ENCODE results near the gene PRIMA1. TPM values are rescaled to one million over a fixed set of nuclear protein-coding genes. Genes with fewer than 3 reads are reported as not detected.

PRIMA1 gene
- total RNA-seq, 2 donors from 2014 or later: 2.3 to 3.5 TPM

DNA sequence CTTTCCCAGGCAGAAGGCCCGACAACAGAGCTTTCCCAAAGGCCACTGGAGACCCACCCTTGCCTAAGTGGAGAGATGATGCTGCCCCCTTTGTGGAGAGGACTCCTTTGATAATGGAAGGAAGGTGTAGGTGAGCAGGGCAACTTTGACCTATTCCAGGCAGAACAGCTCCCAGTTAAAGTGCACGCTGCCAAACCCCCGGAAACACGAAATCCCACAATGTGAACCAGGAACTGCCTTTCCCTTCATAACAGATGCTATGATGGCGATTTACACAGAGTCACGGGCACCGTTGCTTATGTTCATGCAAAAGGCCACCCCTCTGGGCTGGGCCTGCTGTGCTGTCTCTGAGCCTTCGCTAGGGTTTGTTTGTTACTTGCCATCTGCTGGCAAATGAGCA is 34.6 kb downstream of the PRIMA1 start:
- Histone ChIP-seq H3K4me1 (ENCODE audit: control insufficient read depth in 1 of 2, low read depth in 2 of 2) (peaks cover 2 to 13% of the 10 kb centered on the region in 2 donors), H3K4me3 (no peak overlapping the region), H3K9me3 (no peaks in the 10 kb centered on the region), H3K36me3 (no peaks in the 10 kb centered on the region), H3K27me3 (replicated peaks; ENCODE audit: insufficient read depth) (no peaks in the 10 kb centered on the region), H3K27ac (no peak overlapping the region)
- ATAC-seq (ENCODE audit: insufficient number of reproducible peaks, low FRiP score, low read depth): no peak
- DNase-seq (ENCODE audit: low spot score): no peak
- TF ChIP-seq, protein P1, sequence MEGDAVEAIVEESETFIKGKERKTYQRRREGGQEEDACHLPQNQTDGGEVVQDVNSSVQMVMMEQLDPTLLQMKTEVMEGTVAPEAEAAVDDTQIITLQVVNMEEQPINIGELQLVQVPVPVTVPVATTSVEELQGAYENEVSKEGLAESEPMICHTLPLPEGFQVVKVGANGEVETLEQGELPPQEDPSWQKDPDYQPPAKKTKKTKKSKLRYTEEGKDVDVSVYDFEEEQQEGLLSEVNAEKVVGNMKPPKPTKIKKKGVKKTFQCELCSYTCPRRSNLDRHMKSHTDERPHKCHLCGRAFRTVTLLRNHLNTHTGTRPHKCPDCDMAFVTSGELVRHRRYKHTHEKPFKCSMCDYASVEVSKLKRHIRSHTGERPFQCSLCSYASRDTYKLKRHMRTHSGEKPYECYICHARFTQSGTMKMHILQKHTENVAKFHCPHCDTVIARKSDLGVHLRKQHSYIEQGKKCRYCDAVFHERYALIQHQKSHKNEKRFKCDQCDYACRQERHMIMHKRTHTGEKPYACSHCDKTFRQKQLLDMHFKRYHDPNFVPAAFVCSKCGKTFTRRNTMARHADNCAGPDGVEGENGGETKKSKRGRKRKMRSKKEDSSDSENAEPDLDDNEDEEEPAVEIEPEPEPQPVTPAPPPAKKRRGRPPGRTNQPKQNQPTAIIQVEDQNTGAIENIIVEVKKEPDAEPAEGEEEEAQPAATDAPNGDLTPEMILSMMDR (IDR thresholded peaks at IDR 0.05): no peak

GRCh38 chr14:93752980-93753561 is 35.2 kb downstream of the PRIMA1 start:
- no peaks in the 10 kb centered on the region for H3K9me3 ChIP-seq
- H3K4me3 ChIP-seq: no peak overlapping the region
- TF ChIP-seq, protein P1 (IDR thresholded peaks at IDR 0.05): no peak
- ATAC-seq (ENCODE audit: insufficient number of reproducible peaks, low FRiP score, low read depth) (no peak), DNase-seq (ENCODE audit: low spot score) (no peak)
- no peak overlapping the region for H3K27ac ChIP-seq
- H3K27me3 ChIP-seq (replicated peaks; ENCODE audit: insufficient read depth): no peaks in the 10 kb centered on the region
- no peaks in the 10 kb centered on the region for H3K36me3 ChIP-seq
- peaks cover 2 to 13% of the 10 kb centered on the region in 2 donors for H3K4me1 ChIP-seq (ENCODE audit: control insufficient read depth in 1 of 2, low read depth in 2 of 2)

GRCh38 chr14:93751946-93752655 is 36.2 kb downstream of the PRIMA1 start:
- Histone ChIP-seq H3K9me3 (no peaks in the 10 kb centered on the region), H3K4me1 (ENCODE audit: control insufficient read depth in 1 of 2, low read depth in 2 of 2) (peaks cover 2 to 13% of the 10 kb centered on the region in 2 donors), H3K36me3 (no peaks in the 10 kb centered on the region), H3K27me3 (replicated peaks; ENCODE audit: insufficient read depth) (no peaks in the 10 kb centered on the region), H3K27ac (no peak overlapping the region), H3K4me3 (no peak overlapping the region)
- ATAC-seq (ENCODE audit: insufficient number of reproducible peaks, low FRiP score, low read depth) (no peak), DNase-seq (ENCODE audit: low spot score) (no peak)
- TF ChIP-seq, protein P1 (IDR thresholded peaks at IDR 0.05): no peak

DNA sequence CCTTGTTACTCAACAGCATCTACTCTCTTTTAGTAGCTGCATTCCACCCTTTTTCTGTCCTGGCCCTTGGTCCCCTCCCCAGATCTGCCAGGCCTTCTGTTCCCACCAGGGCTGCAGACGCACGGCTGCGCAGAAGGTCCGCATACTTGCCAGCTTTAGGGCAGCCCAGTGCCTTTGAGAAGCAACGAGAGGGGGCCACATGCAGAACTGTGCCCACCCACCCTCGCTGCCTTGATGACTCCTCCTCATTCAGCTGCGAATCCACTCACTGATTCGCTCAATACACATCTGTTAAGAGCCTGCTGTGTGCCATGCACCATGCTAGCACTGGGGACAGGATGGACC is 39.2 kb downstream of the PRIMA1 start:
- H3K36me3 ChIP-seq: no peaks in the 10 kb centered on the region
- TF ChIP-seq, protein P1 (IDR thresholded peaks at IDR 0.05): no peak
- H3K9me3 ChIP-seq: no peaks in the 10 kb centered on the region
- no peaks in the 10 kb centered on the region for H3K27me3 ChIP-seq (replicated peaks; ENCODE audit: insufficient read depth)
- ATAC-seq (ENCODE audit: insufficient number of reproducible peaks, low FRiP score, low read depth): no peak
- H3K27ac ChIP-seq: no peak overlapping the region
- no peak overlapping the region for H3K4me3 ChIP-seq
- no peak for DNase-seq (ENCODE audit: low spot score)
- H3K4me1 ChIP-seq (ENCODE audit: control insufficient read depth in 1 of 2, low read depth in 2 of 2): peaks cover 2 to 13% of the 10 kb centered on the region in 2 donors

DNA sequence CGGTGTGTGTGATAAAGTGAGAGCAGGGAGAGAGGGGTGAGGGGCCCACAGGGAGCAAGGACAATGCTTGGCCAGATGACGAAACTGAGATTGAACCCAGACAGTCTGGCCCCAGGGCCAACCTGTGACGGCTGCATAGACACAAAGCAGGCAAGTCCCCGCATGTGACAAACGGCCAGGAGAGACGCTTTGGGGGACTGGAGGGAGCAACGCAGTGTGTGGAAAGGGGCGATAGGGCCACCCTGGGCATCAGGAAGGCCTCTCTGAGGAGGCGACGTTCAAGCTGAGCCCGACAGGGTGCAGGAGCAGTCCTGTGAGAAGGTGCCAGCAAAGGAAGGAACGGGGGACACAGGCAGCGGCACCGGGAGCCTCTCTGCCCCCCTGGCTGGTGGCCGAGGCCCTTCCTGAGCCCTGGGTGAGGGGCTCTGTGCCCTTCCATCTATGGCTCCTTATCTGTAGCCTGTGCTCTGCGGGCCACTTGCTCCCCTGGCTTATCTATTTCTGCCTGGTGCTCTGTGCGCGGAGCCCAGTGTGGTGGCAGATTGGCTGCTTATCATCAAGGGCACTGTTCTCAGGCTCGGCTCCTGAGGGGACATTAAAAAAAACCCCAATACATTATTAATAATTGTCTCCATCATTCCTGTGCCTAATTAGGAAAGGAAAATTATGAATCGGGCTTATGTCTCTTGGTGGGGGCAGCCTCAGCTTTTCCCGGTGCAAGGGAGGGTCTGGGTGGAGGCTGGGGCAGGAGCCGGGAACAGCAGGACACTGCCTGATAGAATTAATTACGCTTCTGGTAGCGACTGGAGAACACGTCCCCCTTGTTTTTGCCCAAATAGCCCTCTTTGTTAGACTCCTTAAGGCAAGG is 39.8 kb downstream of the PRIMA1 start:
- no peak for DNase-seq (ENCODE audit: low spot score)
- no peaks in the 10 kb centered on the region for H3K36me3 ChIP-seq

More for the DNA sequence above, 39.8 kb downstream of the PRIMA1 start:
- H3K9me3 ChIP-seq: no peaks in the 10 kb centered on the region
- TF ChIP-seq, protein P1 (IDR thresholded peaks at IDR 0.05): no peak
- H3K4me1 ChIP-seq (ENCODE audit: control insufficient read depth in 1 of 2, low read depth in 2 of 2): peaks cover 0 to 10% of the 10 kb centered on the region in 2 donors
- no peak for ATAC-seq (ENCODE audit: insufficient number of reproducible peaks, low FRiP score, low read depth)
- no peak overlapping the region for H3K4me3 ChIP-seq
- no peak overlapping the region for H3K27ac ChIP-seq
- no peaks in the 10 kb centered on the region for H3K27me3 ChIP-seq (replicated peaks; ENCODE audit: insufficient read depth)

Data from thoracic aorta (tissue), 2 donors.